GM23338 (cell line): ENCODE measurements around the gene GTF3C2. TPM values are rescaled to one million over a fixed set of nuclear protein-coding genes. Genes with fewer than 3 reads are reported as not detected.

ENCODE experiments used
- ATAC-seq: fragments of 200-7000 bp; cut with Tn5 transposase; 3 replicates; pipeline ENCODE4 v1.9.1; 2020
- DNase-seq: peaks from one replicate; pipeline ENCODE4 v3.0.0-alpha.2; 2015; ENCODE audit warnings: low spot score
- H2AFZ ChIP-seq: fragments of 200-600 bp; sonication (generic); 2 replicates; pipeline ENCODE4 v1.8.0; 2016; ENCODE audit warnings: antibody characterized with exemption, mild to moderate bottlenecking, moderate library complexity
- H3F3A ChIP-seq: fragments of 200-600 bp; sonication (generic); replicated peaks from 2 replicates; pipeline ENCODE4 v1.8.0; 2017; ENCODE audit warnings: antibody characterized with exemption, mixed run types, low read depth
- H3K27ac ChIP-seq: fragments of 200-600 bp; sonication (generic); 2 replicates; pipeline ENCODE4 v1.6.1; 2016; ENCODE audit warnings: low read depth
- H3K27me3 ChIP-seq: fragments of 200-600 bp; sonication (generic); 2 replicates; pipeline ENCODE4 v1.8.0; 2016; ENCODE audit warnings: mild to moderate bottlenecking, mixed run types, moderate library complexity; ENCODE audit not compliant: insufficient read depth
- H3K36me3 ChIP-seq: fragments of 200-600 bp; sonication (generic); 2 replicates; pipeline ENCODE4 v1.8.0; 2016; ENCODE audit warnings: mild to moderate bottlenecking; ENCODE audit not compliant: insufficient read depth
- H3K4me1 ChIP-seq: fragments of 200-600 bp; sonication (generic); 2 replicates; pipeline ENCODE4 v1.8.0; 2016; ENCODE audit warnings: mild to moderate bottlenecking, moderate library complexity; ENCODE audit not compliant: insufficient read depth
- H3K4me2 ChIP-seq: fragments of 200-600 bp; sonication (generic); 2 replicates; pipeline ENCODE4 v1.7.1; 2017; ENCODE audit warnings: mixed run types
- H3K4me3 ChIP-seq: fragments of 200-600 bp; sonication (generic); 2 replicates; pipeline ENCODE4 v1.6.1; 2016; ENCODE audit warnings: mixed run types
- H3K79me2 ChIP-seq: fragments of 200-600 bp; sonication (generic); replicated peaks from 2 replicates; pipeline ENCODE4 v1.8.0; 2017; ENCODE audit warnings: mild to moderate bottlenecking; ENCODE audit not compliant: insufficient read depth
- H3K9me2 ChIP-seq: fragments of 200-600 bp; sonication (generic); 2 replicates; pipeline ENCODE4 v1.8.0; 2017; ENCODE audit not compliant: insufficient read depth
- H4K20me1 ChIP-seq: fragments of 200-600 bp; sonication (generic); replicated peaks from 2 replicates; pipeline ENCODE4 v1.8.0; 2017; ENCODE audit warnings: mild to moderate bottlenecking; ENCODE audit not compliant: insufficient read depth
- H3K27ac Mint-ChIP-seq: 2 replicates; pipeline ENCODE4 v1.8.0; 2020; ENCODE audit warnings: inconsistent platforms, mild to moderate bottlenecking, moderate library complexity, mixed read lengths
- H3K27me3 Mint-ChIP-seq: 3 replicates; pipeline ENCODE4 v1.8.0; 2022; ENCODE audit warnings: low read depth, mild to moderate bottlenecking, moderate library complexity, mixed read lengths, inconsistent platforms; ENCODE audit not compliant: insufficient read depth, poor library complexity
- H3K36me3 Mint-ChIP-seq: 3 replicates; pipeline ENCODE4 v1.8.0; 2021; ENCODE audit warnings: low read depth, mild to moderate bottlenecking, inconsistent platforms, moderate library complexity, mixed read lengths
- H3K4me1 Mint-ChIP-seq: 3 replicates; pipeline ENCODE4 v1.8.0; 2020; ENCODE audit warnings: mild to moderate bottlenecking, inconsistent platforms, mixed read lengths
- H3K4me3 Mint-ChIP-seq: 3 replicates; pipeline ENCODE4 v1.8.0; 2021; ENCODE audit warnings: moderate library complexity, mild to moderate bottlenecking, inconsistent platforms, mixed read lengths
- H3K9me3 Mint-ChIP-seq: 3 replicates; pipeline ENCODE4 v1.8.0; 2020; ENCODE audit warnings: moderate library complexity, mild to moderate bottlenecking, inconsistent platforms, mixed read lengths
- CREB1 ChIP-seq: fragments of 250-450 bp; sonication (Bioruptor Pico); IDR thresholded peaks from 2 replicates; pipeline ENCODE4 v1.5.0; 2020; ENCODE audit warnings: low read depth, mild to moderate bottlenecking, moderate library complexity
- CTCF ChIP-seq, 2 experiments: fragments of 200-600 bp in 1 of 2; sonication (generic) in 1 of 2; conservative IDR thresholded peaks; 2 replicates each; pipeline versions ENCODE4 v1.5.1 to v1.6.1; 2016 to 2017; ENCODE audit warnings: antibody characterized with exemption in 2 of 2, low read depth in 2 of 2, mild to moderate bottlenecking in 2 of 2, moderate library complexity in 1 of 2
- ETS1 ChIP-seq: IDR thresholded peaks from 2 replicates; pipeline ENCODE4 v1.6.1; 2016; ENCODE audit warnings: antibody characterized with exemption
- EZH2 ChIP-seq: fragments of 200-600 bp; sonication (generic); IDR thresholded peaks from one replicate; pipeline ENCODE4 v1.8.0; 2017; ENCODE audit warnings: antibody characterized with exemption, mild to moderate bottlenecking, low read depth; ENCODE audit not compliant: unreplicated experiment
- JUNB ChIP-seq: IDR thresholded peaks from one replicate; pipeline ENCODE4 v1.6.1; 2016; ENCODE audit warnings: antibody characterized with exemption; ENCODE audit not compliant: unreplicated experiment
- POLR2AphosphoS5 ChIP-seq: IDR thresholded peaks from 2 replicates; pipeline ENCODE4 v1.6.1; 2016; ENCODE audit warnings: antibody characterized with exemption, low read depth
- STAT1 ChIP-seq: IDR thresholded peaks from one replicate; pipeline ENCODE4 v1.6.1; 2016; ENCODE audit warnings: antibody characterized with exemption; ENCODE audit not compliant: unreplicated experiment
- ZNF331 ChIP-seq: fragments of 250-450 bp; sonication (Bioruptor Pico); IDR thresholded peaks from 2 replicates; pipeline ENCODE4 v1.5.0; 2020; ENCODE audit warnings: low read depth, mild to moderate bottlenecking, moderate library complexity
- ZNF462 ChIP-seq: fragments of 250-450 bp; sonication (Bioruptor Pico); IDR thresholded peaks from 2 replicates; pipeline ENCODE4 v1.5.0; 2020; ENCODE audit warnings: mild to moderate bottlenecking, moderate library complexity
- polyA plus RNA-seq: library from polyadenylated mRNA; unstranded; fragments of >200 nt; fragmentation: Nextera tagmentation; extraction: Ambion mirVana; gene quantifications from 2 replicates; pipeline ENCODE4 v1.2.1, GENCODE V29; 2016
- total RNA-seq: library from RNA; depleted of rRNA; stranded (reverse); fragments of >200 nt; shearing (Covaris generic); gene quantifications from 2 replicates; pipeline ENCODE4 v1.2.3, GENCODE V29; 2014

The GTF3C2 gene
- total and polyA plus RNA-seq, 2 experiments from 2014 or later: 69.1 to 118 TPM

- H3K36me3 Mint-ChIP-seq: peaks cover 37% of the 10 kb centered on the region
- H3K9me3 Mint-ChIP-seq: no peaks in the 10 kb centered on the region
- Histone ChIP-seq H3K27me3 (no peaks in the 10 kb centered on the region), H3F3A (no peaks in the 10 kb centered on the region; the same call in 1 of the 2 replicates), H2AFZ (no peak overlapping the region), H3K9me2 (no peaks in the 10 kb centered on the region), H3K27ac (no peak overlapping the region), H4K20me1 (peaks cover 56% of the 10 kb centered on the region), H3K4me1 (no peaks in the 10 kb centered on the region), H3K4me2 (no peak overlapping the region), H3K4me3 (no peak overlapping the region), H3K79me2 (peaks cover 93% of the 10 kb centered on the region), H3K36me3 (peaks cover 4% of the 10 kb centered on the region)
- no peak overlapping the region for H3K27ac Mint-ChIP-seq
- DNase-seq: no peak
- H3K4me1 Mint-ChIP-seq: no peaks in the 10 kb centered on the region
- ATAC-seq: no peak
- no peak overlapping the region for H3K4me3 Mint-ChIP-seq
- TF ChIP-seq ZNF331 (no peak), JUNB (no peak), STAT1 (no peak), CTCF (conservative IDR thresholded peaks at IDR 0.05; ENCODE audit: low read depth in 2 of 2) (no peak), CREB1 (no peak), EZH2 (no peak), POLR2AphosphoS5 (no peak), ETS1 (no peak)
- H3K27me3 Mint-ChIP-seq: no peaks in the 10 kb centered on the region
Observed at GRCh38 chr2:27390822-27391679, 34.5 kb upstream of the GTF3C2 start.

GRCh38 chr2:27381577-27382181 lies 25.1 kb upstream of the GTF3C2 start:
- Histone ChIP-seq H2AFZ (no peak overlapping the region), H3K27ac (peak overlapping the region; percentile 99), H3K4me1 (peaks cover 7% of the 10 kb centered on the region), H3F3A (peaks cover 47% of the 10 kb centered on the region), H4K20me1 (peaks cover 9% of the 10 kb centered on the region), H3K4me3 (peak overlapping the region; percentile 99), H3K36me3 (peaks cover 51% of the 10 kb centered on the region), H3K79me2 (peaks cover 14% of the 10 kb centered on the region), H3K27me3 (no peaks in the 10 kb centered on the region), H3K9me2 (no peaks in the 10 kb centered on the region), H3K4me2 (peak overlapping the region; percentile 74)
- peaks cover 17% of the 10 kb centered on the region for H3K4me1 Mint-ChIP-seq
- TF ChIP-seq EZH2: no peak
- TF ChIP-seq ZNF462 (CRISPR knock-in tag): no peak
- TF ChIP-seq ETS1: no peak
- no peaks in the 10 kb centered on the region for H3K9me3 Mint-ChIP-seq
- ATAC-seq (no peak), DNase-seq (no peak)
- peak overlapping the region; percentile 100 for H3K27ac Mint-ChIP-seq
- H3K36me3 Mint-ChIP-seq: peaks cover 76% of the 10 kb centered on the region
- peak overlapping the region; percentile 90 for H3K4me3 Mint-ChIP-seq
- H3K27me3 Mint-ChIP-seq: peaks cover 24% of the 10 kb centered on the region
